Head of caudate nucleus (tissue), 42 donors: Measurements from ENCODE around the gene HSF4.
A peak's percentile ranks its signal among the peaks of the same experiment; 100 is the strongest.

ENCODE experiments used
- DNase-seq, 42 donors: peaks; one replicate each; pipeline versions ENCODE4 v3.0.0 to v3.0.0-alpha.2; 2020 to 2021; ENCODE audit warnings: mixed read lengths in 7 of 42
- intact Hi-C: fragments of 100-400 bp; cut with DNase I; formaldehyde crosslinking; loops from one replicate; pipeline ENCODE4 v1.15.0; 2022

HSF4 gene

DNA sequence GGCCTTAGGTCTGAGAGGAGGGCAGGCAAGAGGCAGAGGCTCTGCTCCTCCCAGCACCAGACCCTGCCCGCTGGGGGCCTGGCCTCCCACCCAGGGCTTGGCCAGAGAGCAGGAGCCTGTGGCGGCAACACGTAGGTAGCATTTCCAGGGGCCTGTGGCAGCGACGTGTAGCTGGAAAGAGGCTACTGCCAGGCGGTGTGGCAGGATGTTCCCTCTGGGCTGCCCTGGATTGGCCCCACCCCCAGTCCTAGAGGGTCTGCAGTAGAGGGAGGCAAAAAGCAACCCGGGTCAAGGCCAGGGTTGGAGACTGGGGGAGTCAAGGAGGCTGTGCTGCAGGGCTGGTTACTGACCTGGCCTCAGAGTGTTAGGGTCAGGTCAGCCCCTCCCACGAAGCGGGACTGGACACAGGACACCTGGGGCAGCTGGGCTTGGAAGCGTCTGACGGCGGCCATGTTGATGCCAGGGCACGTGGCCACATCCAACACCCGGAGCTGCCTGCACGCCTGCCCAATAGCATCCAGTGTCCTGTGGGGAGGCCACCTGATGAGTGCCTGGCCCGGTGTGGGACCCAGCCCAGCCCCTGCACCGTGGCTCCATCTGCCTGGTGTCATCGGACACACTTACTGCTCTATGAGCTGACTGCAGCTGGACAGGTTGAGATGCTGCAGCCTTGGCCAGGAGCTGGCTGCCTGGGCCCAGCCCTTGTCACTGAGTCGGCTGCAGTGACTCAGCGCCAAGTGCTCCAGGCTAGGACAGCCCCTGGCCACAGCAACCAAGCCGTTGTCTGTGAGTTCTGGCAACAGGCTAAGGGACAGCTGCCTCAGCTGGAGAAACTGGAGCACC lies 42.9 kb downstream of the HSF4 start:
- DNase-seq, result no peak
- intact Hi-C loops, result no loop called here

DNA sequence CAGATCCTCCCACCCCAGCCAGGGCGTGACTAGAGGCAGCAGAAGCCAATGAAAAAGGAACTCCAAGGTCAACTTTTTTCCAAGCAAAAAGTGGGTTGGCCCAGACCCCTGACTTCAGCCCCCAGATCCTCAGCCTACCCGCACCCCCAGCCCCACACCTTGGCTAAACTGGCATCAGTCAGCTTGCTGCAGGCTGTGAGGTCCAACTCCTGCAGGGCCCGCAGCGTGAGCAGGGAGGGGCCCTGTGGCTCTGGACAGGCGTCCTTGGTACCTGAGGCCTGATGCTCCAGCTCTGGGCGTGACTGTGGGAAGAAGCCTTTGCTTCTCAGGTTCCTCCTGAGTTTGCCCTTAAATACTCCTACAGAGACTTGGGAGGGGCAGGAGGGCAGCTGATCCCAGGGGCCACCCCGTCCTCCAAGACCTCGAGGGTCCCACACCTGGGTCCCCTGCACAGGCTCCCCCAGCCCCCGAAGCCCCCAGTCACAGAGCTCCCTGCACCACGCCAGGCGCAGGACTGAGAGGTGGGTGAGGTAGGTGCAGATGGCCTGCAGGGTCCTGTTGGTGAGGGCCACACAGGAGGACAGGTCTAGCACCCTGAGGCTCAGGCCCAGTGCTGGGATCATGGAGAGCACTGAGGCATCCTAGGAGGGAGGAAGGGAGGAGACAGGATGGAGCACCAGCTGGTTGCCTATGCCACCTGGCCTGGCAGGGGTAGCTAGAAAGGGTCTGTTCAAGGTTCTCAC lies 43.8 kb downstream of the HSF4 start:
- no peak for DNase-seq
- intact Hi-C loops, result no loop called here

- intact Hi-C loops, result no loop called here
- DNase-seq, result no peak
Measured at GRCh38 chr16:67209565-67209964, 45.0 kb downstream of the HSF4 start.

GRCh38 chr16:67210069-67210937 lies 45.8 kb downstream of the HSF4 start:
- intact Hi-C loops, result no loop called here
- DNase-seq, result no peak

- intact Hi-C loops, result no loop called here
Measured at GRCh38 chr16:67211674-67212073, 47.1 kb downstream of the HSF4 start.

DNA sequence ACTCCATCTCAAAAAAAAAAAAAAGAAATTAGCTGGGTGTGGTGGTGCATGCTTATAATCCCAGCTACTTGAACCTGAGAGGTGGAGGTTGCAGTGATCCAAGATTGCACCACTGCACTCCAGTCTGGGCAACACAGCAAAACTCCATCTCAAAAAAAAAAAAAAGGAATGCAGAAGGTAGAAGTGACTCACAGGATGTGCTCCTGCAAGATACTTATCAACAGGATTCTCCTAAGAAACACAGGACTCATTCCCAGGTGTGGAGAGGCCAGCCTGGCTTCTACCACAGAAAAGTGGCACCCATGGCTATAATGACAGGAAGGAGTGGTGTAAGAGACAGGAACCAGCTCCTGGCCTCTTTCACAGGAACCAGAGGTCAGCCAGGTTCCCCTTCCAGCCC lies 48.2 kb downstream of the HSF4 start:
- intact Hi-C loops, result no loop called here
- DNase-seq, result no peak

More at GRCh38 chr16:67211674-67212073, 47.1 kb downstream of the HSF4 start:
- peak in 30 of 42 donors; percentile 14 to 79 (median 48) for DNase-seq

DNA sequence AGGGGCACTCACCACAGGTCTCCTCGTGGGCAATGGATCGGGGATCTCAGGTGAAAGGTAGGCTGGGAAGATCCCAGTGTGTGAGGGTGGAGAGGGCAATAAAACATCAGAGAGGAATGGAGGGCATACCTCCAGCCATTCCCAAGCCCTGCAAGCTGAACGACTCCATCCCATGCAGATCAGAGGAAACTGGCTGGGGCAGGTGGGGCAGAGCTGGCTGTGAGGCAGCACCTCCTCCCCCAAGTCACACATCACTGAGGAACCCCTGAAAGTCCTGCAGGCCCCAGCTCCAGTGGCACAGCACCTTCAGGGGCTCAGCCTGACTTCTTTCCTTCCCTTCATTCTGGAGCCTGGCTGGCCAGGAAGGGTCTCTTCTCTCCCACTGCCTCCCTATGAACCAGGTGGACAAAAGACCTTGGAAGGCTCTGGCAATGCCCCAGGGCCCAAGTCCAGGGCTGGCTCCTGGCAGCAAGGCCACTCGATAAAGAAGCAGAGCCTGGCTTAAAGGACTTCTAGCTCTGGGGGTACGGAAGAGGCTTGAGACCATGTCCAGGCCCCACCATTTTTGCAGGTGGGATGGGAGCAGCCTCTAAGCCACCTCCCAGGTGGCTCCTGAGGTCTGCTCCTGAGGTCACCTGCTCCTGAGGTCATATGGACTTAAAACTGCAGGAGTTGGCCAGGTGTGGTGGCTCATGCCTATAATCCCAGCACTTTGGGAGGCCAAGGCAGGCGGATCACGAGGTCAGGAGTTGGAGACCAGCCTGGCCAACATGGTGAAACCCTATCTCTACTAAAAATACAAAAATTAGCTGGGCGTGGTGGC lies 48.9 kb downstream of the HSF4 start:
- no peak for DNase-seq
- intact Hi-C loops, result no loop called here

DNA sequence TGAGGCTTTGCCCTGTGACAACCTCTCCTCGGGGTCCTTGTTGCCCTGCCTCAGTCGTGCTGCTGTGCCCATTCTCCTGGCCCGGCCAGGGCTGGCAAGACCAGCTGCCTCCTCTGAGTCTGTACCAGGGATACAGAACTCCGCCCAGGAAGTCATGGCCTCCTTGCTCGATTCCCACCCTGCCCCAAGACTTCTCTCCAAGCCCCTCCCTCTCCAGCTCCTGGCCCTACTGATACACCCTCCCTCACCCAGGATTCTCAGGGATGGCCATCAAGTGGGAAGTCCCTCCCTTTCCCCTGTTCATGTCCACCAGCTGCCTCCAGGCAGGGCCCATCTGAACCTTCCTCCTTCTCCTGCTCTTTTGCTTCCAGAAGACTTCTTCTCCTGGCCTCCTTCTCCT lies 51.2 kb downstream of the HSF4 start:
- intact Hi-C loops, result no loop called here
- DNase-seq, result no peak

DNA sequence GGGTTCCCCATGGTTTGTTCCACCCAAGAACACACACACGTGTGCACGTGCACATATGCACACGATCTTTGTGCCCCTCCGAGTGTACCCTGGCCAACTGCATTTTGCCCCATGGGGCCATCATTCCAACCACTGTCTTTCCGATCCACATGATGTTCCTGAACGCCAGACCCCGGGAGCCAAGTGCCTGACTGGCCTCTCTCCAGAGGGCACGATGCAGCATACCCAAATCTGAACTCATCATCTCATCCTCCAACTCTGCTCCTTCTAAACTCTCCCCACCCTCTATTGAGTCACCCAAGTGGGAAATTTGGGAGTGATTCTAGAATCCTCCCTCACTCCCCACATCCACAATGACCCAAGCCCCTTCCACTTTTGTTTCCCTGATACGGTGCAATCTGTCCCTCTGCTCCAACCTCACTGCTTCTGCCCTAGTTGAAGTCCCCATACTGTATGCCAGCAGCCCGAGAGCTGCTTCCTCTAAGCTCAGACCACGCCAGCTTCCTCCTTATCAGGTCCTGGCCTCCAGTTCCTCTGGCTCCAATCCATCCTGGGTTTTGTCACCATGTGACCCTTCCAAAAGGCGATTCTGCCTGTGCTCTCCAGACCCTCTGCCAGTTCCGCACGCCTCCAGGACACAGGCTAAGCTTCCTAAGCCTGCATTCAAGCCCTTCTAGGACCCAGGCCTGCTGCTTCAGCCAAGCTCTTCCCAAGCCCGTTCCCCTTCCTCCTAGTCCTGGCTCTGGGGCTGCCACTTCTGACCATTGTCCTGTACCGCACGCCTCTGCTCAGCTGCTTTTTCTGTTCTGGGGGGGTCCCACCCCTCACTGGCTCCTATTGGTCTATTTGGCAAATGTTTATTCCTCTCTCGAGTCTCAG lies 52.3 kb downstream of the HSF4 start:
- peak in 7 of 42 donors; percentile 31 to 57 (median 42) for DNase-seq

More for the DNA sequence above, 52.3 kb downstream of the HSF4 start:
- intact Hi-C loops, result no loop called here
